ENCODE results near the gene GOLGA6B. TPM values are rescaled to one million over a fixed set of nuclear protein-coding genes. Genes with fewer than 3 reads are reported as not detected.

Gene GOLGA6B
- total and polyA plus RNA-seq, 2 of the 13 experiments (the other 11 are each of a cell fraction or from before 2014, with no cell fraction given): 0.04 TPM; not detected in 1

- intact Hi-C loops (cut with micrococcal nuclease; ENCODE audit: unreplicated experiment) (loop anchor here (5.0 kb wide), 1 partner anchor 86 kb away; no protein-coding TSS in a partner anchor), in situ Hi-C loops (cut with HindIII; ENCODE audit: extremely low pct_ligation_motif_present, low pct_unique_long_range_greater_than_20kb) (loop anchor here (10.0 kb wide), 1 partner anchor 84 kb away; no protein-coding TSS in a partner anchor)
- Histone ChIP-seq H2AFZ (ENCODE audit: low read length) (no peak overlapping the region), H3K36me3 (replicated peaks in 1 of 2; ENCODE audit: control insufficient read depth in 1 of 2, insufficient read depth in 2 of 2, low read length in 2 of 2) (peaks cover 0 to 1% of the 10 kb centered on the region in 2 experiments; a peak in 1 of 5 replicates), H3K4me3 (replicated peaks in 1 of 3; ENCODE audit: insufficient read depth in 1 of 3, low read depth in 2 of 3, low read length in 3 of 3) (no peak overlapping the region), H3K9ac (ENCODE audit: insufficient read depth, low read depth, low read length) (no peak overlapping the region), H3K9me3 (ENCODE audit: low read length) (no peaks in the 10 kb centered on the region), H3K79me2 (ENCODE audit: insufficient read depth, low read length) (peaks cover 2% of the 10 kb centered on the region), H3K4me2 (ENCODE audit: low read depth, low read length) (no peak overlapping the region), H3K27me3 (ENCODE audit: control insufficient read depth in 1 of 2, insufficient read depth in 2 of 2, low read length in 2 of 2) (no peaks in the 10 kb centered on the region; a peak in 1 of 5 replicates), H3K27ac (ENCODE audit: extremely low read length, insufficient read depth, low read length) (no peak overlapping the region), H3K4me1 (ENCODE audit: insufficient read depth, low read length) (peaks cover 11% of the 10 kb centered on the region; the same call in 1 of the 2 replicates), H4K20me1 (ENCODE audit: insufficient read depth, low read length) (no peaks in the 10 kb centered on the region)
- FAIRE-seq (no peak), DNase-seq (ENCODE audit: low spot score) (no peak), ATAC-seq (no peak)
- ChIA-PET POLR2A (no interaction called here), CTCF (ENCODE audit: low intra/inter-chr PET ratio, low total read pairs) (no interaction called here)
- no TSS peak for BruUV-seq (replicated peaks)
- TF ChIP-seq ZNF276 (CRISPR knock-in tag; IDR thresholded peaks at IDR 0.05; ENCODE audit: low read depth) (no peak), MLXIP (CRISPR knock-in tag; IDR thresholded peaks at IDR 0.05; ENCODE audit: borderline replicate concordance) (no peak), HNRNPL (IDR thresholded peaks at IDR 0.05; ENCODE audit: low read depth, low read length) (no peak), ZFP82 (CRISPR knock-in tag; IDR thresholded peaks at IDR 0.05; ENCODE audit: borderline replicate concordance) (no peak), DDIT3 (CRISPR knock-in tag; IDR thresholded peaks at IDR 0.05) (no peak), DMTF1 (CRISPR knock-in tag; IDR thresholded peaks at IDR 0.05) (no peak), ZNF879 (CRISPR knock-in tag; IDR thresholded peaks at IDR 0.05) (no peak), NPAS2 (CRISPR knock-in tag; IDR thresholded peaks at IDR 0.05; ENCODE audit: borderline replicate concordance) (no peak), ZSCAN12 (CRISPR knock-in tag; IDR thresholded peaks at IDR 0.05) (no peak), HOXA5 (CRISPR knock-in tag; IDR thresholded peaks at IDR 0.05) (no peak), POLR2A (IDR thresholded peaks at IDR 0.05; ENCODE audit: insufficient read depth in 1 of 2, low read depth in 2 of 2, low read length in 2 of 2) (no peak), ZNF816 (CRISPR knock-in tag; IDR thresholded peaks at IDR 0.05; ENCODE audit: borderline replicate concordance) (no peak), ZNF674 (CRISPR knock-in tag; IDR thresholded peaks at IDR 0.05; ENCODE audit: low read depth) (no peak), IKZF1 (IDR thresholded peaks at IDR 0.05) (no peak), TOE1 (CRISPR knock-in tag; IDR thresholded peaks at IDR 0.05) (no peak)
- 98% methylated on average over 5 of the region's 5 CpGs for WGBS (ENCODE audit: low lambda C conversion rate)
Observed at GRCh38 chr15:72688697-72689096, 34.2 kb downstream of the GOLGA6B start.

Measured in HepG2 (cell line).